K562 (cell line): Measurements from ENCODE around the gene TIMM17A. TPM values are rescaled to one million over a fixed set of nuclear protein-coding genes. Genes with fewer than 3 reads are reported as not detected.
A peak's percentile ranks its signal among the peaks of the same experiment; 100 is the strongest.

Experiments
- ATAC-seq: fragments of 200-7000 bp; cut with Tn5 transposase; 3 replicates; pipeline ENCODE4 v1.9.1; 2020; ENCODE audit warnings: moderate library complexity
- BruUV-seq: library from RNA; stranded (reverse); fragments of 400-500 nt; replicated peaks from 2 replicates; lab custom pipeline; 2021; lab: Mats Ljungman, UMichigan
- CTCF ChIA-PET: fragments of 300-600 bp; formaldehyde crosslinking; extraction: SDS; loops from one replicate; lab custom pipeline; 2021; ENCODE audit warnings: low intra/inter-chr PET ratio; lab: Yijun Ruan, JAX
- POLR2A ChIA-PET: fragments of 300-600, 350-650 bp; sonication (Branson Sonifier 250); formaldehyde crosslinking; extraction: SDS; loops from one replicate; lab custom pipeline; 2021; ENCODE audit warnings: antibody characterized with exemption, inconsistent platforms; lab: Yijun Ruan, JAX
- DNase-seq, 4 experiments: peaks; one replicate each; pipeline versions ENCODE4 v3.0.0 to v3.0.0-alpha.2; 2011 to 2018; ENCODE audit warnings: low spot score in 3 of 4, mixed read lengths in 3 of 4; ENCODE audit errors: extremely low read depth in 1 of 4
- FAIRE-seq: peaks from 2 replicates; lab custom pipeline; 2011; peaks lifted over from hg19 to GRCh38; lab: Jason Lieb, UNC
- H2AFZ ChIP-seq: 2 replicates; pipeline ENCODE4 v1.6.0; 2011; ENCODE audit warnings: low read depth, low read length, control low read depth, inconsistent platforms
- H3K27ac ChIP-seq: fragments of 200-600 bp; 3 replicates; pipeline ENCODE4 v1.8.0; 2011; ENCODE audit warnings: low read depth, mild to moderate bottlenecking, control low read depth, inconsistent platforms, low read length, moderate library complexity, mixed read lengths; ENCODE audit errors: extremely low read depth
- H3K27me3 ChIP-seq, 2 experiments: fragments of 300-600 bp in 1 of 2; 2 replicates in 1 of 2; 3 replicates in 1 of 2; pipeline versions ENCODE4 v1.6.0 to v1.8.0; 2011; ENCODE audit warnings: inconsistent platforms in 2 of 2, low read length in 2 of 2, mild to moderate bottlenecking in 1 of 2, mixed read lengths in 1 of 2, moderate library complexity in 1 of 2; ENCODE audit not compliant: control insufficient read depth in 2 of 2, insufficient read depth in 2 of 2
- H3K36me3 ChIP-seq: fragments of 300-600 bp; 3 replicates; pipeline ENCODE4 v1.8.0; 2011; ENCODE audit warnings: mild to moderate bottlenecking, low read length, inconsistent platforms; ENCODE audit not compliant: control insufficient read depth, insufficient read depth
- H3K4me1 ChIP-seq, 2 experiments: fragments of 200-600 bp in 1 of 2; replicated peaks in 1 of 2; 2 replicates in 1 of 2; 3 replicates in 1 of 2; pipeline versions ENCODE4 v1.5.1 to v1.8.0; 2011; ENCODE audit warnings: inconsistent platforms in 2 of 2, low read length in 2 of 2, mild to moderate bottlenecking in 1 of 2, mixed read lengths in 1 of 2, moderate library complexity in 1 of 2; ENCODE audit not compliant: control insufficient read depth in 2 of 2, insufficient read depth in 2 of 2
- H3K4me2 ChIP-seq: 2 replicates; pipeline ENCODE4 v1.6.1; 2011; ENCODE audit warnings: low read length, control low read depth, inconsistent platforms, mixed read lengths; ENCODE audit not compliant: insufficient read depth
- H3K4me3 ChIP-seq: fragments of 200-600 bp; sonication (generic), shearing (Covaris generic); 2 replicates; pipeline ENCODE4 v1.5.1; 2016; ENCODE audit warnings: control low read depth, inconsistent platforms
- H3K79me2 ChIP-seq: fragments of 200-600 bp; 3 replicates; pipeline ENCODE4 v1.8.0; 2011; ENCODE audit warnings: low read length, inconsistent platforms; ENCODE audit not compliant: control insufficient read depth, insufficient read depth
- H3K9ac ChIP-seq, 2 experiments: 2 replicates each; pipeline versions ENCODE4 v1.6.0 to v1.6.1; 2011; ENCODE audit warnings: low read depth in 2 of 2, low read length in 2 of 2, control low read depth in 1 of 2, inconsistent platforms in 1 of 2, mild to moderate bottlenecking in 1 of 2, mixed read lengths in 1 of 2; ENCODE audit not compliant: insufficient read depth in 1 of 2
- H3K9me1 ChIP-seq: one replicate; pipeline ENCODE4 v1.6.0; 2011; ENCODE audit warnings: inconsistent platforms, mild to moderate bottlenecking, low read length, moderate library complexity; ENCODE audit not compliant: control insufficient read depth, insufficient read depth
- H3K9me3 ChIP-seq: replicated peaks from 2 replicates; pipeline ENCODE4 v1.5.1; 2011; ENCODE audit warnings: low read depth, low read length, inconsistent platforms; ENCODE audit not compliant: control insufficient read depth, insufficient read depth
- H4K20me1 ChIP-seq: replicated peaks from 2 replicates; pipeline ENCODE4 v1.6.1; 2011; ENCODE audit warnings: low read length, inconsistent platforms, mixed read lengths; ENCODE audit not compliant: control insufficient read depth, insufficient read depth
- ATF7 ChIP-seq: fragments of 450-650 bp; IDR thresholded peaks from 2 replicates; pipeline ENCODE4 v1.7.1; 2014; ENCODE audit warnings: mild to moderate bottlenecking, moderate library complexity
- KDM1A ChIP-seq, 2 experiments: fragments of 450-650 bp; IDR thresholded peaks; 2 replicates each; pipeline ENCODE4 v1.6.1; 2016; ENCODE audit warnings: mild to moderate bottlenecking in 2 of 2
- NR2C1 ChIP-seq, 2 experiments: fragments of 450-650 bp; IDR thresholded peaks; 2 replicates each; pipeline ENCODE4 v1.6.1; 2017; ENCODE audit warnings: mild to moderate bottlenecking in 2 of 2, antibody characterized with exemption in 1 of 2, inconsistent platforms in 1 of 2, missing compliant biosample characterization in 1 of 2, missing genetic modification characterization in 1 of 2
- RBM17 ChIP-seq: fragments of 200-400 bp; formaldehyde crosslinking; IDR thresholded peaks from 2 replicates; pipeline ENCODE4 v1.6.1; 2017; ENCODE audit warnings: low read depth, mild to moderate bottlenecking, low read length, borderline replicate concordance
- WGBS: fragments of 100-300 bp; shearing (Covaris generic); methylation state at CpG from one replicate; pipeline ENCODE4 v1.1.6; 2016; ENCODE audit warnings: low coverage, mixed read lengths; ENCODE audit not compliant: insufficient coverage; ENCODE audit errors: missing lambda C conversion rate; 5-methylcytosine and 5-hydroxymethylcytosine counted together
- in situ Hi-C: fragments of 300-500 bp; cut with MboI; formaldehyde crosslinking; loops from 4 replicates; pipeline ENCODE4 v1.15.0; 2018; ENCODE audit warnings: inconsistent platforms, mixed read lengths
- intact Hi-C: fragments of 100-400 bp; cut with micrococcal nuclease; formaldehyde crosslinking; loops from 2 replicates; pipeline ENCODE4 v1.14.2; 2022
- polyA plus RNA-seq, 8 experiments: library from polyadenylated mRNA; depleted of rRNA in 4 of 8; stranded (reverse) in 5 of 8; unstranded in 3 of 8; fragments of >200 nt; fragmentation: Nextera tagmentation in 2 of 8; fragmentation: Illumina TruSeq in 1 of 8; extraction: Ambion mirVana in 2 of 8; extraction: Trizol in 1 of 8; gene quantifications; 2 replicates each; pipeline versions ENCODE4 v1.2.1 to v1.2.3, GENCODE V29; 2011 to 2014; ENCODE audit warnings: inconsistent platforms in 1 of 8, missing spikeins in 1 of 8
- total RNA-seq, 7 experiments: library from RNA; depleted of rRNA in 6 of 7; stranded (reverse); fragments of >200 nt in 6 of 7; fragmentation: Illumina TruSeq in 2 of 7; extraction: Trizol in 2 of 7; gene quantifications; 2 replicates each; pipeline versions ENCODE4 v1.2.1 to v1.2.3, GENCODE V29; 2011 to 2021; ENCODE audit warnings: low replicate concordance in 1 of 7
- TF ChIP-seq, protein P1 (sequence below): fragments of 250-450 bp; sonication (Bioruptor Pico); IDR thresholded peaks from 2 replicates; pipeline ENCODE4 v1.4.0; 2020; ENCODE audit warnings: mild to moderate bottlenecking, moderate library complexity, borderline replicate concordance
- TF ChIP-seq, protein P2 (sequence below), 2 experiments: fragments of 450-650 bp in 1 of 2; sonication (generic) in 1 of 2; formaldehyde crosslinking in 1 of 2; IDR thresholded peaks; 2 replicates each; pipeline versions ENCODE4 v1.7.1 to v1.9.0; 2016 to 2022; ENCODE audit warnings: inconsistent platforms in 1 of 2, mild to moderate bottlenecking in 1 of 2, missing genetic modification reagents in 1 of 2
- TF ChIP-seq, protein P3 (sequence below): fragments of 450-650 bp; IDR thresholded peaks from 2 replicates; pipeline ENCODE4 v1.6.1; 2016; ENCODE audit warnings: borderline replicate concordance

The TIMM17A gene
- total and polyA plus RNA-seq, 9 of the 15 experiments (the other 6 are each of a cell fraction or from before 2014, with no cell fraction given): 116 to 744 (median 180) TPM

DNA sequence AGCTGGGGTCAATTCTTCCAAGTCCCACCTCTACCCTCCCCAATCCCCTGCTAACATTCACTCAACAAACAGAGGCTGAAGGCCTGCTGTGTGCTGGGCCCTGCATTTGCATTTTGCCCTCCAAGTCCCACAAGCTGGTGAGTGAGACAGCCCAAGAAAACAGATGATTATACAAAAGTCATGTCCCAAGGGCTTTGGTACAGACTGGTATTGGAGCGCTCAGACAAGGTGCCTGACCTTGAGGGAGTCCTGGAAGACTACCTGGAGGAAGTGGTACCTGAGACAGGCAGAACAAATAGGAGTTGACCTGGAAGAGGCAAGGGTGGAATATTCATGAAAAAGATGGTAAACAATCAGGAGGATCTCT lies 13.2 kb upstream of the TIMM17A start:
- Histone ChIP-seq H3K27ac (peak overlapping the region; percentile 91), H3K9me3 (no peaks in the 10 kb centered on the region), H3K4me1 (peaks cover 43 to 49% of the 10 kb centered on the region in 2 experiments), H3K27me3 (no peaks in the 10 kb centered on the region), H4K20me1 (no peaks in the 10 kb centered on the region), H3K9ac (peak overlapping the region; percentile 81 to 90; a peak in 3 of 4 replicates), H3K9me1 (no peaks in the 10 kb centered on the region), H3K4me2 (peak overlapping the region; percentile 77), H3K79me2 (no peaks in the 10 kb centered on the region), H3K4me3 (no peak overlapping the region; the same call in 1 of the 2 replicates), H2AFZ (peak overlapping the region; percentile 99), H3K36me3 (no peaks in the 10 kb centered on the region)
- FAIRE-seq (no peak), DNase-seq (no peak), ATAC-seq (no peak)
- no TSS peak for BruUV-seq
- intact Hi-C loops: no loop called here
- in situ Hi-C loops: no loop called here
- ChIA-PET CTCF (no interaction called here), POLR2A (interaction anchor here (0.5 to 1.8 kb wide), 7 partner anchors 8 to 25 kb away, joined by 3 to 9 read pairs (median 5); partner anchors contain the start of gene TIMM17A)
- 86% methylated on average over 1 of the region's 1 CpG for WGBS
- no peak for TF ChIP-seq ATF7
- TF ChIP-seq RBM17: no peak
- TF ChIP-seq, protein P1, sequence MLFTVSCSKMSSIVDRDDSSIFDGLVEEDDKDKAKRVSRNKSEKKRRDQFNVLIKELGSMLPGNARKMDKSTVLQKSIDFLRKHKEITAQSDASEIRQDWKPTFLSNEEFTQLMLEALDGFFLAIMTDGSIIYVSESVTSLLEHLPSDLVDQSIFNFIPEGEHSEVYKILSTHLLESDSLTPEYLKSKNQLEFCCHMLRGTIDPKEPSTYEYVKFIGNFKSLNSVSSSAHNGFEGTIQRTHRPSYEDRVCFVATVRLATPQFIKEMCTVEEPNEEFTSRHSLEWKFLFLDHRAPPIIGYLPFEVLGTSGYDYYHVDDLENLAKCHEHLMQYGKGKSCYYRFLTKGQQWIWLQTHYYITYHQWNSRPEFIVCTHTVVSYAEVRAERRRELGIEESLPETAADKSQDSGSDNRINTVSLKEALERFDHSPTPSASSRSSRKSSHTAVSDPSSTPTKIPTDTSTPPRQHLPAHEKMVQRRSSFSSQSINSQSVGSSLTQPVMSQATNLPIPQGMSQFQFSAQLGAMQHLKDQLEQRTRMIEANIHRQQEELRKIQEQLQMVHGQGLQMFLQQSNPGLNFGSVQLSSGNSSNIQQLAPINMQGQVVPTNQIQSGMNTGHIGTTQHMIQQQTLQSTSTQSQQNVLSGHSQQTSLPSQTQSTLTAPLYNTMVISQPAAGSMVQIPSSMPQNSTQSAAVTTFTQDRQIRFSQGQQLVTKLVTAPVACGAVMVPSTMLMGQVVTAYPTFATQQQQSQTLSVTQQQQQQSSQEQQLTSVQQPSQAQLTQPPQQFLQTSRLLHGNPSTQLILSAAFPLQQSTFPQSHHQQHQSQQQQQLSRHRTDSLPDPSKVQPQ (CRISPR knock-in tag): no peak
- TF ChIP-seq, protein P2, sequence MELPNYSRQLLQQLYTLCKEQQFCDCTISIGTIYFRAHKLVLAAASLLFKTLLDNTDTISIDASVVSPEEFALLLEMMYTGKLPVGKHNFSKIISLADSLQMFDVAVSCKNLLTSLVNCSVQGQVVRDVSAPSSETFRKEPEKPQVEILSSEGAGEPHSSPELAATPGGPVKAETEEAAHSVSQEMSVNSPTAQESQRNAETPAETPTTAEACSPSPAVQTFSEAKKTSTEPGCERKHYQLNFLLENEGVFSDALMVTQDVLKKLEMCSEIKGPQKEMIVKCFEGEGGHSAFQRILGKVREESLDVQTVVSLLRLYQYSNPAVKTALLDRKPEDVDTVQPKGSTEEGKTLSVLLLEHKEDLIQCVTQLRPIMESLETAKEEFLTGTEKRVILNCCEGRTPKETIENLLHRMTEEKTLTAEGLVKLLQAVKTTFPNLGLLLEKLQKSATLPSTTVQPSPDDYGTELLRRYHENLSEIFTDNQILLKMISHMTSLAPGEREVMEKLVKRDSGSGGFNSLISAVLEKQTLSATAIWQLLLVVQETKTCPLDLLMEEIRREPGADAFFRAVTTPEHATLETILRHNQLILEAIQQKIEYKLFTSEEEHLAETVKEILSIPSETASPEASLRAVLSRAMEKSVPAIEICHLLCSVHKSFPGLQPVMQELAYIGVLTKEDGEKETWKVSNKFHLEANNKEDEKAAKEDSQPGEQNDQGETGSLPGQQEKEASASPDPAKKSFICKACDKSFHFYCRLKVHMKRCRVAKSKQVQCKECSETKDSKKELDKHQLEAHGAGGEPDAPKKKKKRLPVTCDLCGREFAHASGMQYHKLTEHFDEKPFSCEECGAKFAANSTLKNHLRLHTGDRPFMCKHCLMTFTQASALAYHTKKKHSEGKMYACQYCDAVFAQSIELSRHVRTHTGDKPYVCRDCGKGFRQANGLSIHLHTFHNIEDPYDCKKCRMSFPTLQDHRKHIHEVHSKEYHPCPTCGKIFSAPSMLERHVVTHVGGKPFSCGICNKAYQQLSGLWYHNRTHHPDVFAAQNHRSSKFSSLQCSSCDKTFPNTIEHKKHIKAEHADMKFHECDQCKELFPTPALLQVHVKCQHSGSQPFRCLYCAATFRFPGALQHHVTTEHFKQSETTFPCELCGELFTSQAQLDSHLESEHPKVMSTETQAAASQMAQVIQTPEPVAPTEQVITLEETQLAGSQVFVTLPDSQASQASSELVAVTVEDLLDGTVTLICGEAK (IDR thresholded peaks at IDR 0.05): 0 out of 2 replicates have a peak, but pooled peaks have one; percentile 7
- TF ChIP-seq, protein P2 (CRISPR knock-in tag; IDR thresholded peaks at IDR 0.05): no peak
- peak; percentile 73 to 88 for TF ChIP-seq KDM1A (IDR thresholded peaks at IDR 0.05)
- TF ChIP-seq, protein P3, sequence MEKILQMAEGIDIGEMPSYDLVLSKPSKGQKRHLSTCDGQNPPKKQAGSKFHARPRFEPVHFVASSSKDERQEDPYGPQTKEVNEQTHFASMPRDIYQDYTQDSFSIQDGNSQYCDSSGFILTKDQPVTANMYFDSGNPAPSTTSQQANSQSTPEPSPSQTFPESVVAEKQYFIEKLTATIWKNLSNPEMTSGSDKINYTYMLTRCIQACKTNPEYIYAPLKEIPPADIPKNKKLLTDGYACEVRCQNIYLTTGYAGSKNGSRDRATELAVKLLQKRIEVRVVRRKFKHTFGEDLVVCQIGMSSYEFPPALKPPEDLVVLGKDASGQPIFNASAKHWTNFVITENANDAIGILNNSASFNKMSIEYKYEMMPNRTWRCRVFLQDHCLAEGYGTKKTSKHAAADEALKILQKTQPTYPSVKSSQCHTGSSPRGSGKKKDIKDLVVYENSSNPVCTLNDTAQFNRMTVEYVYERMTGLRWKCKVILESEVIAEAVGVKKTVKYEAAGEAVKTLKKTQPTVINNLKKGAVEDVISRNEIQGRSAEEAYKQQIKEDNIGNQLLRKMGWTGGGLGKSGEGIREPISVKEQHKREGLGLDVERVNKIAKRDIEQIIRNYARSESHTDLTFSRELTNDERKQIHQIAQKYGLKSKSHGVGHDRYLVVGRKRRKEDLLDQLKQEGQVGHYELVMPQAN: no peak
- no peak for TF ChIP-seq NR2C1 (IDR thresholded peaks at IDR 0.05)
- no peak for TF ChIP-seq NR2C1 (tag; IDR thresholded peaks at IDR 0.05)
